ENCODE results near the gene MYBBP1A.
"Not testable (repeated sequence)": the region's sequence is repeated elsewhere in the genome, so short reads cannot be mapped to it uniquely, and the experiment has no call there.

Gene MYBBP1A, protein sequence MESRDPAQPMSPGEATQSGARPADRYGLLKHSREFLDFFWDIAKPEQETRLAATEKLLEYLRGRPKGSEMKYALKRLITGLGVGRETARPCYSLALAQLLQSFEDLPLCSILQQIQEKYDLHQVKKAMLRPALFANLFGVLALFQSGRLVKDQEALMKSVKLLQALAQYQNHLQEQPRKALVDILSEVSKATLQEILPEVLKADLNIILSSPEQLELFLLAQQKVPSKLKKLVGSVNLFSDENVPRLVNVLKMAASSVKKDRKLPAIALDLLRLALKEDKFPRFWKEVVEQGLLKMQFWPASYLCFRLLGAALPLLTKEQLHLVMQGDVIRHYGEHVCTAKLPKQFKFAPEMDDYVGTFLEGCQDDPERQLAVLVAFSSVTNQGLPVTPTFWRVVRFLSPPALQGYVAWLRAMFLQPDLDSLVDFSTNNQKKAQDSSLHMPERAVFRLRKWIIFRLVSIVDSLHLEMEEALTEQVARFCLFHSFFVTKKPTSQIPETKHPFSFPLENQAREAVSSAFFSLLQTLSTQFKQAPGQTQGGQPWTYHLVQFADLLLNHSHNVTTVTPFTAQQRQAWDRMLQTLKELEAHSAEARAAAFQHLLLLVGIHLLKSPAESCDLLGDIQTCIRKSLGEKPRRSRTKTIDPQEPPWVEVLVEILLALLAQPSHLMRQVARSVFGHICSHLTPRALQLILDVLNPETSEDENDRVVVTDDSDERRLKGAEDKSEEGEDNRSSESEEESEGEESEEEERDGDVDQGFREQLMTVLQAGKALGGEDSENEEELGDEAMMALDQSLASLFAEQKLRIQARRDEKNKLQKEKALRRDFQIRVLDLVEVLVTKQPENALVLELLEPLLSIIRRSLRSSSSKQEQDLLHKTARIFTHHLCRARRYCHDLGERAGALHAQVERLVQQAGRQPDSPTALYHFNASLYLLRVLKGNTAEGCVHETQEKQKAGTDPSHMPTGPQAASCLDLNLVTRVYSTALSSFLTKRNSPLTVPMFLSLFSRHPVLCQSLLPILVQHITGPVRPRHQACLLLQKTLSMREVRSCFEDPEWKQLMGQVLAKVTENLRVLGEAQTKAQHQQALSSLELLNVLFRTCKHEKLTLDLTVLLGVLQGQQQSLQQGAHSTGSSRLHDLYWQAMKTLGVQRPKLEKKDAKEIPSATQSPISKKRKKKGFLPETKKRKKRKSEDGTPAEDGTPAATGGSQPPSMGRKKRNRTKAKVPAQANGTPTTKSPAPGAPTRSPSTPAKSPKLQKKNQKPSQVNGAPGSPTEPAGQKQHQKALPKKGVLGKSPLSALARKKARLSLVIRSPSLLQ (N-terminal part only)

DNA sequence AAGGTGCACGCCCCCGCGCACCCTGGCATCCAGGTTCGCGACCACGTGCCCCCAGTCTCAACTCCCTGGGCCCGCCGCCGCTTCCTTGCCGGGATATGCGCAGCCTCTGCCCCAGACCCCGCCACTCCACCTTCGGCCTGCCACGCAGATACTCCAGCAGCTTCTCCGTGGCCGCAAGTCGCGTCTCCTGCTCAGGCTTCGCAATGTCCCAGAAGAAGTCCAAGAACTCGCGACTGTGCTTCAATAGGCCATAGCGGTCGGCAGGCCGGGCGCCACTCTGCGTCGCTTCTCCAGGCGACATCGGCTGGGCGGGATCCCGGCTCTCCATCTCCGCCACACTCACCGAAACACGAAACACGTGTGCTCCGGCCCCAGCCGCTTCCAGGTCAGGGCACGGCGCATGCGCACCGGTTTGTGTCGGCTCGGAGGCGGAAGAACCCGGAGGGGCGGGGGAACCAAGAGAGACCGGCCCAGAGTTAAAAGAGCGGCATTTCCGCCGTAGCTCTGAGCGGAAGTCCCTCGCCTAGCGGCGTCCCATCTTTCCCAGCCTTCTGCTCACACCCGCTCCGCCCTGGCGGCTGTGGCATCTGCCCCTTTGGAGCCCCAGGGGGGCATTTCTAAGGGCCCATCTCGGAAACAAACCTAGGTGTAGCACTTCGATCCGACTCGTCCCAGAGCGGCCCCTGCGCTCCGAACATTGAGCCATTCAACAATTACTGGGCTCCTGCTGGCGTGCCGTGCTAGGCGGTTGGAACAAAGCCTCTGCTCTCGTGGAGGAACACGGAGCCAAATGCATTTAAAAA lies at the start of gene MYBBP1A:
MYBBP1A (minus strand) TSS at position 388 of the 803 bp plus-strand sequence; CDS start at position 328, 60 bp downstream.
- H3K4me3 ChIP-seq (ENCODE audit: low read depth, low read length) = peak within 1 kb of the TSS; percentile 95
- peak; percentile 89 for DNase-seq (ENCODE audit: low read depth)
- TF ChIP-seq, protein P1, sequence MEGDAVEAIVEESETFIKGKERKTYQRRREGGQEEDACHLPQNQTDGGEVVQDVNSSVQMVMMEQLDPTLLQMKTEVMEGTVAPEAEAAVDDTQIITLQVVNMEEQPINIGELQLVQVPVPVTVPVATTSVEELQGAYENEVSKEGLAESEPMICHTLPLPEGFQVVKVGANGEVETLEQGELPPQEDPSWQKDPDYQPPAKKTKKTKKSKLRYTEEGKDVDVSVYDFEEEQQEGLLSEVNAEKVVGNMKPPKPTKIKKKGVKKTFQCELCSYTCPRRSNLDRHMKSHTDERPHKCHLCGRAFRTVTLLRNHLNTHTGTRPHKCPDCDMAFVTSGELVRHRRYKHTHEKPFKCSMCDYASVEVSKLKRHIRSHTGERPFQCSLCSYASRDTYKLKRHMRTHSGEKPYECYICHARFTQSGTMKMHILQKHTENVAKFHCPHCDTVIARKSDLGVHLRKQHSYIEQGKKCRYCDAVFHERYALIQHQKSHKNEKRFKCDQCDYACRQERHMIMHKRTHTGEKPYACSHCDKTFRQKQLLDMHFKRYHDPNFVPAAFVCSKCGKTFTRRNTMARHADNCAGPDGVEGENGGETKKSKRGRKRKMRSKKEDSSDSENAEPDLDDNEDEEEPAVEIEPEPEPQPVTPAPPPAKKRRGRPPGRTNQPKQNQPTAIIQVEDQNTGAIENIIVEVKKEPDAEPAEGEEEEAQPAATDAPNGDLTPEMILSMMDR (IDR thresholded peaks at IDR 0.05; ENCODE audit: low read depth, low read length, missing control alignments) = peak; percentile 23

DNA sequence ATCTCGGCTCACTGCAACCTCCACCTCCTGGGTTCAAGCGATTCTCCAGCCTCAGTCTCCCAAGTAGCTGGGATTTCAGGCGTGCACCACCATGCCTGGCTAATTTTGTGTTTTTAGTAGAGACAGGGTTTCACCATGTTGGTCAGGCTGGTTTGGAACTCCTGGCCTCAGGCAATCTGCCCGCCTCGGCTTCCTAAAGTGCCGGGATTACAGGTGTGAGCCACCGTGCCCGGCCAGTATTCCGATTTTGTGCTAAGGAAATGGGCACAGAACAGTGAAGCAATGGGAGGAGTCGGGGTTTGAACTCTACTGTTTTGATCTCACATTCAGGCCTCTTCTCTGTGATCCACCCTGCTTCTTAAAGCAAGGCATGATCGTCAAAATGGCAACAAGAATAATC lies 49.6 kb upstream of the MYBBP1A start:
- H3K4me3 ChIP-seq (ENCODE audit: low read depth, low read length); DNase-seq (ENCODE audit: low read depth): not testable (repeated sequence)

- no peak overlapping the region for H3K4me3 ChIP-seq (ENCODE audit: low read depth, low read length)
- no peak for DNase-seq (ENCODE audit: low read depth)
- TF ChIP-seq, protein P1 (IDR thresholded peaks at IDR 0.05; ENCODE audit: low read depth, low read length, missing control alignments) = no peak
Measured at GRCh38 chr17:4604111-4604644, 49.0 kb upstream of the MYBBP1A start.

DNA sequence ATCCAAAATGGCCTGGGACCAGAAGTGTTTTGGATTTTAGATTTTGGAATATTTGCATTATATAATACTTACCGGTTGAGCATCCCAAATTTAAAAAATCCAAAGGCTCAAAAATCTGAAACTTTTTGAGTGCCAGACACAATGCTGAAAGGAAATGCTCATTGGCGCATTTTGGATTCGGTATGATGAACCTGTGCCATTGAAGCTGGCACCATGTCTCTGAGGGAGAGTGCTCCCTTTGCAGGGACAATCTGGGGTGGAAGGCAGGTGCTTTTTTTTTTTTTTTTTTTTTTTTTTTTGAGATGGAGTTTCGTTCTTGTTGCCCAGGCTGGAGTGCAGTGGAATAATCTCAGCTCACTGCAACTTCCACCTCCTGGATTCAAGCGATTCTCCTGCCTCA lies 46.9 kb upstream of the MYBBP1A start:
- H3K4me3 ChIP-seq (ENCODE audit: low read depth, low read length) = no peak overlapping the region
- TF ChIP-seq, protein P1 (IDR thresholded peaks at IDR 0.05; ENCODE audit: low read depth, low read length, missing control alignments) = no peak
- DNase-seq (ENCODE audit: low read depth) = no peak

- H3K4me3 ChIP-seq (ENCODE audit: low read depth, low read length) = no peak overlapping the region
- TF ChIP-seq, protein P1 (IDR thresholded peaks at IDR 0.05; ENCODE audit: low read depth, low read length, missing control alignments) = no peak
- DNase-seq (ENCODE audit: low read depth) = no peak
Measured at GRCh38 chr17:4601326-4601725, 46.1 kb upstream of the MYBBP1A start.

- TF ChIP-seq, protein P1 (IDR thresholded peaks at IDR 0.05; ENCODE audit: low read depth, low read length, missing control alignments) = no peak
- H3K4me3 ChIP-seq (ENCODE audit: low read depth, low read length) = no peak overlapping the region
- DNase-seq (ENCODE audit: low read depth) = no peak
Measured at GRCh38 chr17:4600563-4600962, 45.4 kb upstream of the MYBBP1A start.
